Measurements from ENCODE around the gene PROM1. TPM values are rescaled to one million over a fixed set of nuclear protein-coding genes. Genes with fewer than 3 reads are reported as not detected.

The PROM1 gene
- total and polyA plus RNA-seq, 9 donors, result 0.10 to 3.3 (median 0.81) TPM

DNA sequence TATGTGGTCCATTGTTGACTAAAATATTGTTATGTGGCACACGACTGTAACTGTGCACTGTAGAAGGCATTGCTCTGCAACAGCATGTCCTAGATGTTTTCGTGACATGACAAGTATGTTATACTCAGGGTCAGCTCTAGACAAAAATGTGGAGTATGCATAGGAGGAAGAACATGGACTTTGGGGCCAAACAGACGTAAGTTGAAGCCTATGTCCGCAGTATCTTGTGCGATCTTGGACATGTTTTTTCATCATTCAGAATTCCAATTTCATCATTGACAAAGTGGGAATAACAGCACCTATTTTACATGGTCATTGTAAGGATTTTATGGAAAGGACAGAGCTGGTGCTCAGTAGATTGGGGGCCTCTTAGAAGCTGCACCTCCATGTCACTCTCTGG, 27.7 kb upstream of the PROM1 start:
- no peak for DNase-seq
- Histone ChIP-seq H3K27ac (no peak overlapping the region), H3K4me3 (no peak overlapping the region), H3K4me1 (ENCODE audit: insufficient read depth) (no peaks in the 10 kb centered on the region), H3K9me3 (no peaks in the 10 kb centered on the region), H3K27me3 (no peaks in the 10 kb centered on the region), H3K36me3 (no peaks in the 10 kb centered on the region)
- 90 to 95% (median 90%) methylated on average over 5 of the region's 5 CpGs for WGBS, 3 donors
- TF ChIP-seq, protein P1, sequence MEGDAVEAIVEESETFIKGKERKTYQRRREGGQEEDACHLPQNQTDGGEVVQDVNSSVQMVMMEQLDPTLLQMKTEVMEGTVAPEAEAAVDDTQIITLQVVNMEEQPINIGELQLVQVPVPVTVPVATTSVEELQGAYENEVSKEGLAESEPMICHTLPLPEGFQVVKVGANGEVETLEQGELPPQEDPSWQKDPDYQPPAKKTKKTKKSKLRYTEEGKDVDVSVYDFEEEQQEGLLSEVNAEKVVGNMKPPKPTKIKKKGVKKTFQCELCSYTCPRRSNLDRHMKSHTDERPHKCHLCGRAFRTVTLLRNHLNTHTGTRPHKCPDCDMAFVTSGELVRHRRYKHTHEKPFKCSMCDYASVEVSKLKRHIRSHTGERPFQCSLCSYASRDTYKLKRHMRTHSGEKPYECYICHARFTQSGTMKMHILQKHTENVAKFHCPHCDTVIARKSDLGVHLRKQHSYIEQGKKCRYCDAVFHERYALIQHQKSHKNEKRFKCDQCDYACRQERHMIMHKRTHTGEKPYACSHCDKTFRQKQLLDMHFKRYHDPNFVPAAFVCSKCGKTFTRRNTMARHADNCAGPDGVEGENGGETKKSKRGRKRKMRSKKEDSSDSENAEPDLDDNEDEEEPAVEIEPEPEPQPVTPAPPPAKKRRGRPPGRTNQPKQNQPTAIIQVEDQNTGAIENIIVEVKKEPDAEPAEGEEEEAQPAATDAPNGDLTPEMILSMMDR (IDR thresholded peaks at IDR 0.05), result no peak
- TF ChIP-seq EP300 (IDR thresholded peaks at IDR 0.05) (no peak), POLR2A (IDR thresholded peaks at IDR 0.05) (no peak)
- intact Hi-C loops (cut with DNase I), result no loop called here

DNA sequence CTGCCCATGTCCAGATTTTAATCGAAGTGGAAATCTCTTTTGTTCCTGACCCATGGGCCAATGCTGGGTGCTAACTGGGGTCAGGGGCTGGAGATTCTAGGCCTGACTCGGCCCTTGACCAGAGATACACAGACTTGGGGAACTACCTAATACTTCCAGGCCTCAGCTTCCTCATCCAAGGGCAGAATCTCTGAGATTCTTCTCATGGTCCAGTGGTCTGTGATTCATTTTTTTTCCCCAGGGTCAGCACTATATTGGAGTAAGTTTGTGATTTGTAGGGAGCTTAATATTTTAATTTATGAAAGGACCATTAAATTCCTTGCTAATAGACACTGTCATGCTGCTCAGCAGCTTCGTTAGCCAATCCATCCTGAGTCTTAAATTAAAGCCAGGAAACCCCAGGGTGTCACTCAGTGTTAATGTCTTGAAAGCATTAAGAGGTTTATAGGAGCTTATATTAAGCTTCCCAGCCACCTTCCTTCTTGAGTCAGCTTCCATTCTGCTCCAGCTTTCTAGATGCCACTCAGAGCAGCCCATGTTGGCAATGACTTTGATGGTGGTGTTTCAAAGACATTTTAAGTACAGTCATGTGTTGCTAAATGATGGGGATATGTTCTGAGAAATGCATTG, 27.0 kb upstream of the PROM1 start:
- intact Hi-C loops (cut with DNase I), result no loop called here
- no peak for DNase-seq
- TF ChIP-seq POLR2A (IDR thresholded peaks at IDR 0.05) (no peak), EP300 (IDR thresholded peaks at IDR 0.05) (no peak)
- TF ChIP-seq, protein P1 (IDR thresholded peaks at IDR 0.05), result no peak
- no peaks in the 10 kb centered on the region for H3K27me3 ChIP-seq
- no peaks in the 10 kb centered on the region for H3K4me1 ChIP-seq (ENCODE audit: insufficient read depth)
- WGBS, 3 donors, result 77 to 81% (median 80%) methylated on average over 3 of the region's 3 CpGs
- H3K36me3 ChIP-seq, result no peaks in the 10 kb centered on the region
- H3K9me3 ChIP-seq, result no peaks in the 10 kb centered on the region
- H3K4me3 ChIP-seq, result no peak overlapping the region
- H3K27ac ChIP-seq, result no peak overlapping the region

DNA sequence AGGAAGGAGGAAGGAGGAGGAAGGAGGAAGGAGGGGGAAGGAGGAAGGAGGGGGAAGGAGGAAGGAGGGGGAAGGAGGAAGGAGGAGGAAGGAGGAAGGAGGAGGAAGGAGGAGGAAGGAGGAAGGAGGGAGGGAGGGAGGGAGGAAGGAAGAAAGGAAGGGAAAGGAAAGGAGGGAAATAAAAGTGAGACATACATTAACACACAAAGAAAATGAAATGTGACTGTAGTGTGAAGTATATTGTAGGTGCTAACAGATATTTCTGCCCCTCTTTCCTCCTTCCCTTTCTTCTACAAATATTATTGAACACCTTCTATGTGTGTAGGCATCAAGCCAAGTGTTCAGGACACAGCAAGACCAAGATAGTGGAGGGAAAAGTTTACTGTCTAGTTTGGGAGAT, 26.4 kb upstream of the PROM1 start:
- Histone ChIP-seq H3K36me3 (no peaks in the 10 kb centered on the region), H3K4me1 (ENCODE audit: insufficient read depth) (no peaks in the 10 kb centered on the region), H3K4me3 (no peak overlapping the region), H3K9me3 (no peaks in the 10 kb centered on the region), H3K27ac (no peak overlapping the region), H3K27me3 (no peaks in the 10 kb centered on the region)
- TF ChIP-seq POLR2A (IDR thresholded peaks at IDR 0.05) (no peak), EP300 (IDR thresholded peaks at IDR 0.05) (no peak)
- TF ChIP-seq, protein P1 (IDR thresholded peaks at IDR 0.05), result no peak
- DNase-seq, result no peak
- intact Hi-C loops (cut with DNase I), result no loop called here

DNA sequence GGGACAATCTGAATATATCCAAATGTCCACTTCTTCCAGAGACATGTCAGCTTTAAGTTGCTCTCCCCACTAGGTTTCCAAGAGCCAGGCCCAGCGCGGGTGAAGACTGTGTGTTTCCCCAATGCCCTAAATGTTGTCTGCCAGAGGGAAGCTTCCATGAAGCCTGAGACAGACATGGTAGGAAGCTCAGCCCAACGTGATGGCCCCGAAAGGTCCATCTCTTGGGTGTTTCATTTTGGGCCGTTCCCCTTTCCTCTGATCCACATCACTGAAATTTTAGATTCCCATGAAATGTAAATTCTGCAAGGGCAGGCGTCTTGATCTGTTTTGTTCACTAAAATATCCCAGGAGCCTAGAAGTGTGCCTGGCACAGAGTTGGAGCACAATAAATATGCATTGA, 25.4 kb upstream of the PROM1 start:
- TF ChIP-seq EP300 (IDR thresholded peaks at IDR 0.05) (no peak), POLR2A (IDR thresholded peaks at IDR 0.05) (no peak)
- TF ChIP-seq, protein P1 (IDR thresholded peaks at IDR 0.05), result no peak
- no peak overlapping the region for H3K4me3 ChIP-seq

More for the DNA sequence above, 25.4 kb upstream of the PROM1 start:
- WGBS, 3 donors, result 92 to 97% (median 96%) methylated on average over 6 of the region's 6 CpGs
- no peak overlapping the region for H3K27ac ChIP-seq
- intact Hi-C loops (cut with DNase I), result no loop called here
- no peaks in the 10 kb centered on the region for H3K4me1 ChIP-seq (ENCODE audit: insufficient read depth)
- no peaks in the 10 kb centered on the region for H3K27me3 ChIP-seq
- DNase-seq, result no peak
- no peaks in the 10 kb centered on the region for H3K36me3 ChIP-seq
- H3K9me3 ChIP-seq, result no peaks in the 10 kb centered on the region
